Mesenchymal stem cell (in vitro differentiated cells and primary cell): ENCODE results near the gene BRSK2.
A peak's percentile ranks its signal among the peaks of the same experiment; 100 is the strongest.

Experiments used
- DNase-seq: peaks from one replicate; pipeline ENCODE4 v3.0.0-alpha.2; 2013
- H2AFZ ChIP-seq: one replicate; pipeline ENCODE4 v1.6.1; 2013; ENCODE audit warnings: low read depth, mild to moderate bottlenecking, control low read depth, inconsistent platforms, low read length, moderate library complexity
- H2AK5ac ChIP-seq: 2 replicates; pipeline ENCODE4 v1.6.1; 2013; ENCODE audit warnings: low read length, moderate library complexity, mild to moderate bottlenecking, inconsistent platforms; ENCODE audit not compliant: severe bottlenecking
- H2BK120ac ChIP-seq: one replicate; pipeline ENCODE4 v1.6.1; 2013; ENCODE audit warnings: low read depth, mild to moderate bottlenecking, inconsistent platforms, low read length, moderate library complexity
- H2BK12ac ChIP-seq, 2 experiments: one replicate each; pipeline ENCODE4 v1.6.1; 2013; ENCODE audit warnings: inconsistent platforms in 2 of 2, low read length in 2 of 2, mild to moderate bottlenecking in 2 of 2, moderate library complexity in 2 of 2, control low read depth in 1 of 2
- H2BK15ac ChIP-seq: one replicate; pipeline ENCODE4 v1.6.1; 2013; ENCODE audit warnings: mild to moderate bottlenecking, low read depth, inconsistent platforms; ENCODE audit not compliant: poor library complexity, severe bottlenecking
- H2BK5ac ChIP-seq: 2 replicates; pipeline ENCODE4 v1.6.1; 2013; ENCODE audit warnings: low read depth, mild to moderate bottlenecking, low read length, control low read depth, inconsistent platforms; ENCODE audit not compliant: poor library complexity, severe bottlenecking
- H3K14ac ChIP-seq, 2 experiments: one replicate each; pipeline ENCODE4 v1.6.1; 2013; ENCODE audit warnings: inconsistent platforms in 2 of 2, low read length in 2 of 2, control low read depth in 1 of 2, mild to moderate bottlenecking in 1 of 2, moderate library complexity in 1 of 2
- H3K18ac ChIP-seq, 2 experiments: one replicate each; pipeline ENCODE4 v1.6.1; 2013; ENCODE audit warnings: inconsistent platforms in 2 of 2, low read length in 2 of 2, control low read depth in 1 of 2, low read depth in 1 of 2, mild to moderate bottlenecking in 1 of 2
- H3K23ac ChIP-seq, 2 experiments: one replicate each; pipeline ENCODE4 v1.6.1; 2013; ENCODE audit warnings: inconsistent platforms in 2 of 2, low read length in 2 of 2, mild to moderate bottlenecking in 2 of 2, moderate library complexity in 2 of 2, control low read depth in 1 of 2
- H3K27ac ChIP-seq: 2 replicates; pipeline ENCODE4 v1.5.1; 2013; ENCODE audit warnings: mild to moderate bottlenecking, moderate library complexity, low read length, control low read depth, inconsistent platforms; ENCODE audit not compliant: poor library complexity, severe bottlenecking
- H3K27me3 ChIP-seq, 2 experiments: 2 replicates each; pipeline versions ENCODE4 v1.6.1 to v1.7.0; 2013; ENCODE audit warnings: low read length in 2 of 2, mild to moderate bottlenecking in 2 of 2, moderate library complexity in 2 of 2, control low read depth in 1 of 2, inconsistent platforms in 1 of 2; ENCODE audit not compliant: control insufficient read depth in 1 of 2, insufficient read depth in 1 of 2
- H3K36me3 ChIP-seq, 2 experiments: 2 replicates each; pipeline versions ENCODE4 v1.6.1 to v1.7.0; 2013; ENCODE audit warnings: low read length in 2 of 2, control low read depth in 1 of 2, inconsistent platforms in 1 of 2, low read depth in 1 of 2, mild to moderate bottlenecking in 1 of 2; ENCODE audit not compliant: insufficient read depth in 2 of 2, control insufficient read depth in 1 of 2
- H3K4ac ChIP-seq, 2 experiments: one replicate each; pipeline ENCODE4 v1.6.1; 2013; ENCODE audit warnings: inconsistent platforms in 2 of 2, low read length in 2 of 2, mild to moderate bottlenecking in 2 of 2, moderate library complexity in 2 of 2, control low read depth in 1 of 2, low read depth in 1 of 2
- H3K4me1 ChIP-seq: 2 replicates; pipeline ENCODE4 v1.6.1; 2013; ENCODE audit warnings: low read depth, low read length, control low read depth; ENCODE audit not compliant: control insufficient read depth, insufficient read depth
- H3K4me2 ChIP-seq: 2 replicates; pipeline ENCODE4 v1.6.1; 2013; ENCODE audit warnings: low read length, mild to moderate bottlenecking, inconsistent platforms; ENCODE audit not compliant: poor library complexity, severe bottlenecking
- H3K4me3 ChIP-seq, 2 experiments: 2 replicates each; pipeline versions ENCODE4 v1.5.1 to v1.7.0; 2013; ENCODE audit warnings: low read length in 2 of 2, mild to moderate bottlenecking in 2 of 2, control low read depth in 1 of 2, low read depth in 1 of 2; ENCODE audit not compliant: insufficient read depth in 1 of 2
- H3K79me1 ChIP-seq: replicated peaks from 2 replicates; pipeline ENCODE4 v1.6.1; 2013; ENCODE audit warnings: mild to moderate bottlenecking, control low read depth, low read length, inconsistent platforms; ENCODE audit not compliant: poor library complexity, severe bottlenecking
- H3K9ac ChIP-seq: 2 replicates; pipeline ENCODE4 v1.7.0; 2013; ENCODE audit warnings: mild to moderate bottlenecking, low read length, moderate library complexity
- H3K9me3 ChIP-seq: 2 replicates; pipeline ENCODE4 v1.7.0; 2013; ENCODE audit warnings: mild to moderate bottlenecking, low read length; ENCODE audit not compliant: control insufficient read depth
- H4K8ac ChIP-seq: one replicate; pipeline ENCODE4 v1.6.1; 2013; ENCODE audit warnings: inconsistent platforms, mild to moderate bottlenecking, low read length, moderate library complexity
- H4K91ac ChIP-seq: one replicate; pipeline ENCODE4 v1.6.1; 2013; ENCODE audit warnings: mild to moderate bottlenecking, low read length, inconsistent platforms
- WGBS: methylation state at CpG from one replicate; pipeline ENCODE4 v1.1.7; 2013; ENCODE audit warnings: mixed read lengths; 5-methylcytosine and 5-hydroxymethylcytosine counted together

BRSK2 gene

DNA sequence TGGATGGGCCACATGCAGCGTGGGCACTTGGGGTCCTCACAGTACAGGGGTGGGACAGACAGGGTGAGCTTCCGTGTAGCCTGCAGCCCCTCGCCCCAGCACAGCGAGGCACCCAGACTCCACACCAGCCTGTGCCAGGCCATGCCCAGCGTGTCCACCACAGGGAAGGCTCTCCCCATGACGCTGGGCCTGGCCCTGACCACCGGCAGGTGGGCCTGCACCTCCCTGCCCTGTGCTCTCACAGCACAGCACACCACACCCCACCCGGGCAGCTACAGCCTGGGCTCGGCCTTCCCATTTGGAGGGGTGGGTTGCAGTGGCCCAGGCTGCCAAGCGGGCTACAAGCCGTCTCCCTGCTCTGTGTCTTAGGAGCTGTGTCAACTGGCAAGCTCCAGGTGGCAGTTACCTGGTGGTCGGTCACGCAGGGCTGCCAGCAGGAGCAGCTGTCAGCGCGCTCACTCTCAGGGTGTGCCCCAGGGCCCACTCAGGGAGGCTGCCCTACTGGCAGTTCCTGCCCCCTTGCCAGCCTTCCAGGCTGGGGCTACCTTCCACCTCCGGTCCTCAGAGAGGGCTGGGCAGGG is 92.2 kb downstream of the BRSK2 start:
- Histone ChIP-seq H2BK120ac (no peak overlapping the region), H3K4me3 (no peak overlapping the region), H2BK15ac (no peak overlapping the region), H2BK5ac (no peak overlapping the region), H3K4me2 (no peak overlapping the region), H4K91ac (no peak overlapping the region), H3K4me1 (peaks cover 26% of the 10 kb centered on the region), H4K8ac (no peak overlapping the region), H3K27ac (no peak overlapping the region), H3K9me3 (no peaks in the 10 kb centered on the region), H3K23ac (no peak overlapping the region), H2BK12ac (no peak overlapping the region), H3K27me3 (no peaks in the 10 kb centered on the region), H3K18ac (no peak overlapping the region), H3K79me1 (peaks cover 59% of the 10 kb centered on the region), H3K9ac (no peak overlapping the region), H3K4ac (no peak overlapping the region), H2AK5ac (no peak overlapping the region), H3K14ac (peak overlapping the region in 1 of 2 experiments; percentile 76), H2AFZ (no peak overlapping the region), H3K36me3 (peaks cover 37 to 69% of the 10 kb centered on the region in 2 experiments)
- DNase-seq = no peak
- 96% methylated on average over 16 of the region's 16 CpGs for WGBS

DNA sequence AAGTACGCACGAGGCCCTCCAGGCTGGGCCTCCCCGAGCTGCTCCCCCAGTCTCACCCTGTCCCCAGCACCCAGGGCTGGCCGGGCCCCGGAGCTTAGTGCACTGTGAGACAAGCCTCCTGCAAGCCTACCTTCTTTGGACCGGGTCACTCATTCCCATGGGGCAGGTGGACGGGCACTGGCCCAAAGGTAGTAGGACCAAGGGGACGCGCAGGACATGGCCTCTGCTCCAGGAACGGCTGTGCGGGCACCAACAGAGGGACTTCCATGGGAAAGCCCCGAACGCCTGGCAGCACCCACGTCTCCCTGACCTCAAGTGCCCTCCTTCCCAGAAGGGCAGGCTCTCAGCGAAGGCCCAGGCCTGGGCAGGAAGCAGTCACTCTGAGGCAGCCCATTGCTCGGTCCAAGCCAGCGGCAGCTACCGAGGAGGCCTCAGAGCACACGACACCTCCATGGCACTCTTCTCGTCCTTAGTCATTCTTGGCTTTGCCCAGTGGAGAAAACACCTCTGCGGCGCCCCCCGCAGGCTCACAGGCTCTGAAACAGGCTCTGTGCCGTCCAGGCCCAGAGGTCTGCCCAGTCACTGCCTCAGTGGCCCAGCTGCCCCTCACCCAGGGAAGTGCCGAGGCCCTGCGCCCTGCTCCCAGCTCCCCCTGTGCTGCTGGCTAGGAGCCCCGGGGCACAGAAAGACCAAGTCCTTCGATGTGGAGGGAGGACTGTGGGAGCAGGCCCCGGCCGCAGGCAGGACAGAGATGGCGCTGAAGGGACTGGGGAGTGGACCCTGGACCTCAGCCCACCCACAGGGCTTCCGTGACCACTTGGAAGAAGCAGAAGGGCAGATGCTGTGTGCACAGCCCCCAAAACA is 93.1 kb downstream of the BRSK2 start:
- Histone ChIP-seq H3K79me1 (peaks cover 68% of the 10 kb centered on the region), H4K91ac (no peak overlapping the region), H2AFZ (no peak overlapping the region), H2BK15ac (no peak overlapping the region), H3K4me1 (peaks cover 32% of the 10 kb centered on the region), H2AK5ac (no peak overlapping the region), H3K18ac (no peak overlapping the region), H3K27me3 (no peaks in the 10 kb centered on the region), H3K4me2 (no peak overlapping the region), H3K4ac (no peak overlapping the region), H3K23ac (no peak overlapping the region), H3K9me3 (no peaks in the 10 kb centered on the region), H2BK120ac (no peak overlapping the region), H2BK5ac (no peak overlapping the region), H3K4me3 (no peak overlapping the region), H3K14ac (no peak overlapping the region), H3K9ac (no peak overlapping the region), H2BK12ac (no peak overlapping the region), H3K27ac (no peak overlapping the region), H3K36me3 (peaks cover 28 to 69% of the 10 kb centered on the region in 2 experiments), H4K8ac (no peak overlapping the region)
- 94% methylated on average over 32 of the region's 32 CpGs for WGBS
- DNase-seq = no peak

GRCh38 chr11:1483445-1483961 is 93.8 kb downstream of the BRSK2 start:
- H2BK15ac ChIP-seq = peak overlapping the region; percentile 9
- no peak overlapping the region for H3K14ac ChIP-seq
- WGBS = 74% methylated on average over 5 of the region's 6 CpGs
- H2BK120ac ChIP-seq = no peak overlapping the region
- no peak overlapping the region for H2AFZ ChIP-seq
- H3K9me3 ChIP-seq = no peaks in the 10 kb centered on the region
- H3K4ac ChIP-seq = no peak overlapping the region
- no peak overlapping the region for H3K18ac ChIP-seq
- H4K91ac ChIP-seq = no peak overlapping the region
- H3K23ac ChIP-seq = no peak overlapping the region
- no peak overlapping the region for H2BK5ac ChIP-seq
- no peaks in the 10 kb centered on the region for H3K27me3 ChIP-seq
- no peak for DNase-seq
- no peak overlapping the region for H3K4me3 ChIP-seq
- peaks cover 75% of the 10 kb centered on the region for H3K79me1 ChIP-seq
- peaks cover 37% of the 10 kb centered on the region for H3K4me1 ChIP-seq
- H4K8ac ChIP-seq = no peak overlapping the region
- no peak overlapping the region for H3K27ac ChIP-seq
- H3K9ac ChIP-seq = no peak overlapping the region
- no peak overlapping the region for H2AK5ac ChIP-seq
- no peak overlapping the region for H2BK12ac ChIP-seq
- H3K36me3 ChIP-seq = peaks cover 21 to 68% of the 10 kb centered on the region in 2 experiments
- no peak overlapping the region for H3K4me2 ChIP-seq

DNA sequence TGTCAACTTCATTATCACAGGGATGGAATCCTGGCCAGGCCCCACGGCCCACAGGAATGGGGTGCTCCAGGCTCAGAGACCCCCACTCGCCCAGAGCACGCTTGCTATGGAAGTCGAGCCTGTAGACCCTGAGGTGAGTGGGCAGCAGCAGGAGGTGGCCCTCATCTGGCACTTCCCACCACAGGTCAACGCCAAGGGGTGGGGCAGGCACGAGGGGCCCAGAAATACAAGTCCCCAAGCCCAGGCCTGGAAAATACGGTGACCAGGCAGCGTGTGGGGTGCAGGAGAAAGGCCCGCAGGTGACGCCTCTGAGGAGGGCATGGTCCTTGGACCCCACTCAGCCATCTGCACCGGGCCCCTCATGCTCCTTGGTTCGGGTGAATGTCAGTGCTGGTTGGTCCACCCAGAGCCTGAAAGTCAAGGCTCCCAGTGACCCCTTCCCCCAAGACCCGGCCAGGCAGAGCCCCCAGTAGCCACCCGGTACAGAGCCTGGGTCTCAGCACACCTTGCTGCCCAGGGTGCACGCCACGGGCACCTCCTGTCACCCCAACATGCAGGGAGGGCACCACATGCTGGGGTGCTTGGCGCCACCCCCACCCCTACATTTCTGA is 94.4 kb downstream of the BRSK2 start:
- Histone ChIP-seq H3K4me3 (no peak overlapping the region), H3K4ac (no peak overlapping the region), H3K4me1 (peaks cover 41% of the 10 kb centered on the region), H3K23ac (no peak overlapping the region), H3K14ac (no peak overlapping the region), H3K9ac (no peak overlapping the region), H3K9me3 (no peaks in the 10 kb centered on the region), H2AK5ac (no peak overlapping the region), H2BK5ac (no peak overlapping the region), H4K91ac (no peak overlapping the region), H3K27me3 (no peaks in the 10 kb centered on the region), H2BK12ac (no peak overlapping the region), H3K18ac (no peak overlapping the region), H3K79me1 (peaks cover 79% of the 10 kb centered on the region), H2BK120ac (no peak overlapping the region), H3K4me2 (no peak overlapping the region), H4K8ac (no peak overlapping the region), H2BK15ac (no peak overlapping the region), H3K36me3 (peaks cover 14 to 62% of the 10 kb centered on the region in 2 experiments), H2AFZ (no peak overlapping the region), H3K27ac (no peak overlapping the region)
- 95% methylated on average over 16 of the region's 17 CpGs for WGBS
- DNase-seq = no peak
